HG03196 (cell line): ENCODE results near the gene MLN.

Source experiments
- ATAC-seq: cut with Tn5 transposase; IDR thresholded peaks from one replicate; pipeline ENCODE4 v1.9.1; 2021; ENCODE audit not compliant: unreplicated experiment

Gene MLN

GRCh38 chr6:33756211-33756954, 47.4 kb downstream of the MLN start:
- ATAC-seq = no peak

DNA sequence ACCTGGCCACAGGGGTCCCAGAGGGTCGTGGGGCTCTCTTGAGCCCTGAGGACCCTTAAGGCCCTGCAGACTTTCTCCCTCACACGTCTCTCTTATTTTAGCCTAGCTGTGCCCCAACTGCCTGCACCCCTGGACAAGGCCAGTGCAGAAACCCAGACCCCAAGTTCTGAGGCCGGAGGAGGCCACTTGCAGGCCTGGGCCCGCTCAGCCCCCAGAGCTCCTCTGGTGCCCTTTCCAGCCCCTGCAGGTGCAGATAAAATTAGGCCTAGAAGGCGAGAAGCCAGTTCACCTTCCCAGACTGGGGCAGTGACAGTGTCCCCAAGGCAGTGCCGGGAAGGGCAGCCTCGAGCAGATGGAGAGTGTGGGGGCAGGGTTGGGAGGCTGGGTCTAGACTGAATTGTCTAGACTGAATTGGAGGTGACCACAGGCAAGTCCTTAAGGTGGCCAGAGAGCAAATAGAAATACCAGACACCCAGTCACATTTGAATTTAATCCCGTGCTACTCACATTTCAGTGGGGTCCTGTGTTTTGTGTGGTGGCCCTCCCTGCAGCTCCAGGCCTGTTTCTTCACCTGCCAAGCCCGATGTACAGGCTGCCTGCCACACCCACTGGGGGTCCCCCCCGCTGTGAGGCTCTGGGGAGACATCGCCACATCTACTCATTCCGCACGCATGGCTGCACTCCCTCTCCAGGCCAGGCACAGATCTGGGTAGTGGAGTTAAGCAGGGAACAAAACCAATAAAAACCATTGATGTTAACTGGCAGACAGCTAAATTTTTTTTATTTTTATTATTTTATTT, 48.5 kb downstream of the MLN start:
- ATAC-seq = no peak

GRCh38 chr6:33754222-33754621, 49.6 kb downstream of the MLN start:
- ATAC-seq = no peak

GRCh38 chr6:33752646-33753015, 51.2 kb downstream of the MLN start:
- ATAC-seq = no peak

- ATAC-seq = no peak
Observed at GRCh38 chr6:33751771-33752645, 51.8 kb downstream of the MLN start.

GRCh38 chr6:33750244-33750991, 53.4 kb downstream of the MLN start:
- ATAC-seq = no peak

DNA sequence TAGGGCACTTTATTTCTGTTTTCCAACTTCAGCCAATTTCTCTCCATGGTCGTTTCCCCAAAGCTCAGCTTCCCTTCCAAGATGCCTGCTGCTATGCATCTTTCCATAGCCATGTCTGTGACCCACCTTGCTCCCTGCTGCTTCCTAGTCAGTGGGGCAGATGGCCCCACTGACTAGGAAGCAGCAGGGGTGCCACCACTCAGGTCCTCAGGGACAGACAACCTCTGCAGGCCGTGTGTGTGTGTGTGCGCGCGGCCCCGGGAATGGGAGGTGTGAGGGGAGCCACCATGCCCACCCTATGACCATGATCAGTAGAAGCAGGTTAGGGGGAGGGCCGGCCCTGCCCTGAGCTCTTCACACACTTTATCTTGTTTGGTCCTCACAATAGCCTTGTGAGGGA, 54.4 kb downstream of the MLN start:
- ATAC-seq = no peak

- no peak for ATAC-seq
Observed at GRCh38 chr6:33748841-33749240, 55.0 kb downstream of the MLN start.

DNA sequence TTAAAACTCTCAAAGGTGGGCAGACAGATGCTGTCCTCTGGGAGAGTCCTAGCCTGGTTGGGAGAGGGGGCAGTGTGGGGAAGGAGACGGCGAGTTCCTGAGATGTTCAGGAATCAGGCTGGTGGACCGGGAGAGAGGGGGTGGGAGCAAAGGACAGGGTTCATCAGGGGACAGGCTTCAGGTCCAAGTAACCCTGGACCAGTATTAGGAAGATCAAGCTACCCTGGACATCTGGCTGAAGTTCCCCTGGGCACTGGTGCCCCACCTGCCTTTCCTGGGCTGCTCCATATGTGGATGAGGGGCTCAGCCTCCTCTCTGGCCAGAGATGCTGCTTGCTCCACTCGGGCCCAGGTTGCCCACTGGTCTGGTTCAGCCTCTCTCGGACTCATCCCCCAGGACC, 56.0 kb downstream of the MLN start:
- ATAC-seq = no peak

- no peak for ATAC-seq
Observed at GRCh38 chr6:33746651-33747100, 57.1 kb downstream of the MLN start, which contains the start of gene IP6K3. Gene IP6K3 (minus strand): TSS chr6:33746905. CDS start chr6:33735476, 11,429 bp downstream.

GRCh38 chr6:33746036-33746600, 57.7 kb downstream of the MLN start:
- no peak for ATAC-seq

GRCh38 chr6:33745548-33745947, 58.3 kb downstream of the MLN start:
- no peak for ATAC-seq

- no peak for ATAC-seq
Observed at GRCh38 chr6:33744895-33745546, 58.8 kb downstream of the MLN start.
